GM18507 (cell line): ENCODE results near the gene SRPK3.
"Not testable (repeated sequence)": the region's sequence is repeated elsewhere in the genome, so short reads cannot be mapped to it uniquely, and the experiment has no call there.

Experiments
- DNase-seq: peaks from one replicate; pipeline ENCODE4 v3.0.0; 2011; ENCODE audit warnings: low read depth; ENCODE audit not compliant: insufficient read length; ENCODE audit errors: extremely low spot score
- FAIRE-seq: peaks from 2 replicates; lab custom pipeline; 2011; peaks lifted over from hg19 to GRCh38; lab: Jason Lieb, UNC

Gene SRPK3

GRCh38 chrX:153800746-153801145, 19.9 kb downstream of the SRPK3 start:
- FAIRE-seq (no peak), DNase-seq (no peak)

GRCh38 chrX:153801669-153802068, 20.8 kb downstream of the SRPK3 start:
- FAIRE-seq (no peak), DNase-seq (no peak)

- no peak for FAIRE-seq
- DNase-seq: no peak
Observed at GRCh38 chrX:153802513-153803045, 21.7 kb downstream of the SRPK3 start.

GRCh38 chrX:153803211-153804099, 22.6 kb downstream of the SRPK3 start:
- DNase-seq: no peak
- FAIRE-seq: no peak

- DNase-seq: no peak
Observed at GRCh38 chrX:153804100-153804595, 23.3 kb downstream of the SRPK3 start.

GRCh38 chrX:153804621-153805020, 23.8 kb downstream of the SRPK3 start:
- DNase-seq: no peak
- FAIRE-seq: no peak

More at GRCh38 chrX:153804100-153804595, 23.3 kb downstream of the SRPK3 start:
- no peak for FAIRE-seq

GRCh38 chrX:153805436-153805835, 24.6 kb downstream of the SRPK3 start:
- FAIRE-seq: no peak
- no peak for DNase-seq

GRCh38 chrX:153806999-153807575, 26.2 kb downstream of the SRPK3 start:
- FAIRE-seq (no peak), DNase-seq (no peak)

GRCh38 chrX:153807976-153808375, 27.1 kb downstream of the SRPK3 start:
- no peak for DNase-seq
- FAIRE-seq: no peak

- DNase-seq (no peak), FAIRE-seq (no peak)
Observed at GRCh38 chrX:153812220-153812619, 31.4 kb downstream of the SRPK3 start.

- DNase-seq (no peak), FAIRE-seq (no peak)
Observed at GRCh38 chrX:153813161-153813560, 32.3 kb downstream of the SRPK3 start.

GRCh38 chrX:153814591-153815315, 33.9 kb downstream of the SRPK3 start:
- FAIRE-seq (peak; percentile 60), DNase-seq (no peak)

- FAIRE-seq: no peak
- no peak for DNase-seq
Observed at GRCh38 chrX:153816831-153817690, 36.2 kb downstream of the SRPK3 start.

- not testable (repeated sequence) for DNase-seq, FAIRE-seq
Observed at GRCh38 chrX:153818064-153818463, 37.2 kb downstream of the SRPK3 start.

- peak; percentile 14 for DNase-seq
- FAIRE-seq: no peak
Observed at GRCh38 chrX:153818571-153819383, 37.9 kb downstream of the SRPK3 start.

GRCh38 chrX:153819384-153820040, 38.7 kb downstream of the SRPK3 start:
- DNase-seq (no peak), FAIRE-seq (no peak)

- DNase-seq (no peak), FAIRE-seq (no peak)
Observed at GRCh38 chrX:153820601-153821000, 39.8 kb downstream of the SRPK3 start.

- FAIRE-seq (no peak), DNase-seq (no peak)
Observed at GRCh38 chrX:153821066-153821465, 40.2 kb downstream of the SRPK3 start.
